Vagina (tissue), 2 donors: Measurements from ENCODE around the gene CUX1.

Experiments
- POLR2A ChIP-seq, 2 donors: fragments of 450-650 bp; IDR thresholded peaks; one replicate each; pipeline ENCODE4 v1.6.1; 2017; ENCODE audit warnings: antibody characterized with exemption in 2 of 2, mild to moderate bottlenecking in 2 of 2, moderate library complexity in 2 of 2
- POLR2AphosphoS5 ChIP-seq, 2 donors: sonication (generic); formaldehyde crosslinking; IDR thresholded peaks; one replicate each; pipeline ENCODE4 v1.9.0; 2017; ENCODE audit warnings: antibody characterized with exemption in 2 of 2, mild to moderate bottlenecking in 2 of 2, low read depth in 1 of 2; ENCODE audit not compliant: insufficient read depth in 1 of 2
- TF ChIP-seq, protein P1 (sequence below), 3 experiments: fragments of 450-650 bp in 2 of 3; fragments of 200-600 bp in 1 of 3; sonication (generic) in 1 of 3; IDR thresholded peaks; one replicate each; pipeline ENCODE4 v1.5.1; 2017 to 2019; ENCODE audit warnings: antibody characterized with exemption in 3 of 3, mild to moderate bottlenecking in 2 of 3, moderate library complexity in 2 of 3

- TF ChIP-seq, protein P1, sequence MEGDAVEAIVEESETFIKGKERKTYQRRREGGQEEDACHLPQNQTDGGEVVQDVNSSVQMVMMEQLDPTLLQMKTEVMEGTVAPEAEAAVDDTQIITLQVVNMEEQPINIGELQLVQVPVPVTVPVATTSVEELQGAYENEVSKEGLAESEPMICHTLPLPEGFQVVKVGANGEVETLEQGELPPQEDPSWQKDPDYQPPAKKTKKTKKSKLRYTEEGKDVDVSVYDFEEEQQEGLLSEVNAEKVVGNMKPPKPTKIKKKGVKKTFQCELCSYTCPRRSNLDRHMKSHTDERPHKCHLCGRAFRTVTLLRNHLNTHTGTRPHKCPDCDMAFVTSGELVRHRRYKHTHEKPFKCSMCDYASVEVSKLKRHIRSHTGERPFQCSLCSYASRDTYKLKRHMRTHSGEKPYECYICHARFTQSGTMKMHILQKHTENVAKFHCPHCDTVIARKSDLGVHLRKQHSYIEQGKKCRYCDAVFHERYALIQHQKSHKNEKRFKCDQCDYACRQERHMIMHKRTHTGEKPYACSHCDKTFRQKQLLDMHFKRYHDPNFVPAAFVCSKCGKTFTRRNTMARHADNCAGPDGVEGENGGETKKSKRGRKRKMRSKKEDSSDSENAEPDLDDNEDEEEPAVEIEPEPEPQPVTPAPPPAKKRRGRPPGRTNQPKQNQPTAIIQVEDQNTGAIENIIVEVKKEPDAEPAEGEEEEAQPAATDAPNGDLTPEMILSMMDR (IDR thresholded peaks at IDR 0.05), result no peak
- TF ChIP-seq POLR2AphosphoS5 (IDR thresholded peaks at IDR 0.05; ENCODE audit: insufficient read depth in 1 of 2, low read depth in 1 of 2), result no peak
- no peak for TF ChIP-seq POLR2A (IDR thresholded peaks at IDR 0.05)
Measured at GRCh38 chr7:101985057-101985902, 167.9 kb downstream of the CUX1 start.
